GM13977 (cell line): ENCODE measurements around the gene EIF4G2.
A peak's percentile ranks its signal among the peaks of the same experiment; 100 is the strongest.

Experiments
- DNase-seq: peaks from one replicate; pipeline ENCODE4 v3.0.0; 2012; ENCODE audit warnings: low spot score
- CTCF ChIP-seq: IDR thresholded peaks from 2 replicates; pipeline ENCODE4 v1.5.1; 2012; ENCODE audit warnings: mild to moderate bottlenecking, control low read depth; ENCODE audit not compliant: insufficient read depth; ENCODE audit errors: extremely low read depth, missing control alignments
- in situ Hi-C: fragments of 300-500 bp; cut with MboI; formaldehyde crosslinking; loops from one replicate; pipeline ENCODE4 v1.12.0; 2022; ENCODE audit warnings: low sequenced_read_pairs, low pct_unique_long_range_greater_than_20kb, mixed read lengths, inconsistent platforms; ENCODE audit not compliant: unreplicated experiment

The EIF4G2 gene

GRCh38 chr11:10752486-10752885 lies 56.2 kb downstream of the EIF4G2 start:
- no peak for TF ChIP-seq CTCF
- in situ Hi-C loops = no loop called here
- no peak for DNase-seq

GRCh38 chr11:10752061-10752460 lies 56.7 kb downstream of the EIF4G2 start:
- TF ChIP-seq CTCF = no peak
- DNase-seq = no peak
- in situ Hi-C loops = no loop called here

GRCh38 chr11:10751581-10751940 lies 57.2 kb downstream of the EIF4G2 start:
- in situ Hi-C loops = no loop called here
- no peak for TF ChIP-seq CTCF
- no peak for DNase-seq

GRCh38 chr11:10750838-10751580 lies 57.7 kb downstream of the EIF4G2 start, which contains the start of gene CTR9:
TSS of gene CTR9 (plus strand) at chr11:10751246. CDS start at chr11:10751413, 167 bp downstream.
- peak; percentile 49 for TF ChIP-seq CTCF
- in situ Hi-C loops = no loop called here

GRCh38 chr11:10749476-10749875 lies 59.2 kb downstream of the EIF4G2 start:
- in situ Hi-C loops = no loop called here
- no peak for TF ChIP-seq CTCF
- DNase-seq = no peak

More at GRCh38 chr11:10750838-10751580, 57.7 kb downstream of the EIF4G2 start, which contains the start of gene CTR9:
- peak; percentile 85 for DNase-seq

GRCh38 chr11:10747733-10748132 lies 61.0 kb downstream of the EIF4G2 start:
- in situ Hi-C loops = no loop called here
- no peak for DNase-seq
- TF ChIP-seq CTCF = no peak
